ENCODE data around the gene PSMA5.

The PSMA5 gene

GRCh38 chr1:109441069-109441468 is 14.8 kb upstream of the PSMA5 start:
- in situ Hi-C loops (cut with HindIII; ENCODE audit: low pct_ligation_motif_present, low pct_unique_long_range_greater_than_20kb, low sequenced_read_pairs) = no loop called here
- no peak for DNase-seq

DNA sequence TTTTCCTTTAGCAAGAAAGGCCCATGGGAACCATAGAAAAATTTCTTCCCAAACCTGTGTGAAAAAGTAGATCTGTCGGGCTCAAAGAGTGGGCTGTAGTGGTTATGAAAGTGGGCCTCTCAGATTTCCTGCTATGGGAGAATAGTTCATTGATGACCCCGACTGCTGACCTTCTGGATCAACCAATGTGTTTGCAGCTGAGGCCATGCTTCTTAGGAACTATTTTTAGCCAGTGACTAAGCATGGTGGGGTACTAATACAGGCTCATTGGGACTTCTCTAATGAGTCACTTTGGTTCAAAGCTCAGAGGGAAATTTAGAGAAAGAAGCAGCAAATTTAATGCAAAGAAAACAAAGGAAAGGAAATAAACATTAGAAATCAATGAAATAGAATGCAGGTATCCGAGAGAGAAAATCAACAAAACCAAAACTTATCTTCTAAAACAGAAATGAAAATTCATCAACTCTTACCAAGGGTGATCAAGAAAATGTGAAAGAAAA is 12.6 kb upstream of the PSMA5 start:
- peak; percentile 55 for DNase-seq
- in situ Hi-C loops (cut with HindIII; ENCODE audit: low pct_ligation_motif_present, low pct_unique_long_range_greater_than_20kb, low sequenced_read_pairs) = no loop called here

DNA sequence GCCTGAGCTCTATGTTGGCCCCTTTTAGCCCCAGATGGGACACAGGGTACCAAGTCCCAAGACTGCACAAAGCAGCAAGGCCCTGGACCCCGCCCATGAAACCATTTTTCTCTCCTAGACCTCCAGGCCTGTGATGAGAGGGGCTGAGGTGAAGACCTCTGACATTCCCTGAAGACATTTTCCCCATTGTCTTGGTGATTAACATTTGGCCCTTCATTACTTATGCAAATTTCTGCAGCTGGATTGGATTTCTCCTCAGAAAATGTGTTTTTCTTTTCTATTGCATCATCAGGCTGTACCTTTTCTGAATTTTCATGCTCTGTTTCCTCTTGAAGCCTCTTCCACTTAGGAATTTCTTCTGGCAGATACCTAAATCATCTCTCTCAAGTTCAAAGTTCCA is 8.2 kb upstream of the PSMA5 start:
- in situ Hi-C loops (cut with HindIII; ENCODE audit: low pct_ligation_motif_present, low pct_unique_long_range_greater_than_20kb, low sequenced_read_pairs) = no loop called here
- DNase-seq = no peak

DNA sequence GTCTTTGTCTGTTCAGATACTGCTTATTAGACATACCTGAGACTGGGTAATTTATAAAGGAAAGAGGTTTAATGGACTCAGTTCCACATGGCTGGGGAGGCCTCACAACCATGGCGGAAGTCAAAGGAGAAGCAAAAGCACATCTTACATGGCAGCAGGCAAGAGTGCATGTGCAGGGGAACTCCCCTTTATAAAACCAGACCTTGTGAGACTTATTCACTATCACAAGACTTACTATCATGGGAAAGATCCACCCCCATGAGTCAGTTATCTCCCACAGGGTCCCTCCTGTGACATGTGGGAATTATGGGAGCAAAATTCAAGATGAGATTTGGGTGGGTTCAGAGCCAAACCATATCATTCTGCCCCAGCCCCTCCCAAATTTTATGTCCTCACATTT is 7.1 kb upstream of the PSMA5 start:
- in situ Hi-C loops (cut with HindIII; ENCODE audit: low pct_ligation_motif_present, low pct_unique_long_range_greater_than_20kb, low sequenced_read_pairs) = no loop called here
- no peak for DNase-seq

DNA sequence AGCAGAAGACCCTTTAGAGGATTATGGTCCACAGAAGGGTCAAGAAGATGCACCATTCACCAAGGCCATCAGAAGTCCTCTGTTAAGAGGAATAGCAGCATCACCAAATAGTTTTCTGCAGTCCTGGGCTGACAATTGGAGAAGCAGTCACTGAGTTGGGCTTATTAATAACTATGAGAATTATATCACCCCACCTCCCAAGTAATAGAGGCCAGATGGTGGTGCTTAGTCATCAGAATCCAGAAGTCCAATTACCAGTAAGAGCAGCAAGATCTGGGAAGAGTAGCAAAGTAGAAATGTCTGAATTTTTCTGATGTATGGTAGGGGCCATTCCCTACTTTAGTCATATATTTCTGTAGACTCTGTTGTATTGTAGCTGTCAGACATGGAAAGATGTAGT is 6.1 kb upstream of the PSMA5 start:
- DNase-seq = no peak
- in situ Hi-C loops (cut with HindIII; ENCODE audit: low pct_ligation_motif_present, low pct_unique_long_range_greater_than_20kb, low sequenced_read_pairs) = no loop called here

GRCh38 chr1:109427171-109427467 is 871 bp upstream of the PSMA5 start:
- in situ Hi-C loops (cut with HindIII; ENCODE audit: low pct_ligation_motif_present, low pct_unique_long_range_greater_than_20kb, low sequenced_read_pairs) = no loop called here
- DNase-seq = peak; percentile 15

DNA sequence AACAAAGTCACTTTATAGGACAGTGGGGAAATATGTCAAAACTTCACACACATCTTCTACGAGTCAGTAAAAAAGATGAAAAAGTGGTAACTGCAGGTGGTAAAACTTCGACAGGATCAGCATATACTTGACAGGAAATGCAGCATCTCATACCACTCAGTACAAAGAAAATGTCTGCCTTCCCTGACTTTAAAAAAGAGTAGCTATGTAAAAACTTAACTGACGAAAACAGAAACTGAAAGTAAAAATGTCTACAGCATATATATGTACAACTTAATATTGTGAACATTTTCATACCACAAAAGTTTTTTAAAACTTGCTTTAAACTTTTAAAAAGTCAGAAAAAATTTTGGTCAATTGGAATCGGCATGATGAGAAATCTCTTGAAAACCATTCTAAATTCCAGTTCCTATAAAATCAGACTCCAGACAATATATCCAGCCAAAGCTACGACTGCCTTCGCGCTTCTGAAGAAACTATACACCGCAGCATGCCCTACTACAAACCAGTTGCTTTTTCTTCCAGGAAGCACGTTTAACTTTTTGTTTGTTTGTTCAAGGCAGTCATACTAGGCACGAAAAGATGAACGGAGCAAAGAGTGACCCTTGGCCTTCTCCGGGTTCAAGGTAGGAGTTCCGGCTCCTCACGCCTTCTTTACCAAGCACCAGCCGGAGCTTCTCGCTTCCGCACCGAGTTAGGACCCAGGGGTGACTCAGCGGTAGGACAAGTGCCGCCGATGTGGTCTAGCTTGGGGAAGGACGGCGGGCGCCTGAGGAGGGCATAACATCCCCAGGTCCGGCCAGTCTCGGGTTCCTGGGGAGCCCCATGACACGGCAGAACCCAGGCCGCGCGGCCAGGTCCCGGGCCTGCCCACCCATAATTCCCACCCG is 612 bp downstream of the PSMA5 start:
- DNase-seq = peak; percentile 63
- in situ Hi-C loops (cut with HindIII; ENCODE audit: low pct_ligation_motif_present, low pct_unique_long_range_greater_than_20kb, low sequenced_read_pairs) = no loop called here

GRCh38 chr1:109423498-109423897 is 2.8 kb downstream of the PSMA5 start:
- in situ Hi-C loops (cut with HindIII; ENCODE audit: low pct_ligation_motif_present, low pct_unique_long_range_greater_than_20kb, low sequenced_read_pairs) = no loop called here
- DNase-seq = no peak

DNA sequence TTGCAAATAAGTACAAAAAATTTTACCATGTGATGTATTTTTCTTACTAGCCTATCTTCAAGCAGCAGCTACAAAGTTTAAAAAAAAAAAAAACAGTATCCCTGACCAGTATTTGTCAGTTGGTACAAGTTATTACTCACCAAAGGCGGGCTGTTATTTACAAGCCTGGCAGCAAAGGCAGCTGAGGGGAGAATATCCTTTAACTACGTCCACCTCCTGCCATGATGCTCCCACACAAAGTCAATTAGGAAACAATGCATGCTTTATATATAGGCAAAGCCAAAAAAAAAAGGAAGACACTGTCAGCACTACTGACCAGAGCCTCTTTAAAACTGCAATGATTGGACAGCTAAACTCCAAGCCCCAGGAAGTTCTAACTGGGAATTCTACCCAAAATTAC is 13.7 kb downstream of the PSMA5 start:
- in situ Hi-C loops (cut with HindIII; ENCODE audit: low pct_ligation_motif_present, low pct_unique_long_range_greater_than_20kb, low sequenced_read_pairs) = no loop called here
- DNase-seq = no peak

DNA sequence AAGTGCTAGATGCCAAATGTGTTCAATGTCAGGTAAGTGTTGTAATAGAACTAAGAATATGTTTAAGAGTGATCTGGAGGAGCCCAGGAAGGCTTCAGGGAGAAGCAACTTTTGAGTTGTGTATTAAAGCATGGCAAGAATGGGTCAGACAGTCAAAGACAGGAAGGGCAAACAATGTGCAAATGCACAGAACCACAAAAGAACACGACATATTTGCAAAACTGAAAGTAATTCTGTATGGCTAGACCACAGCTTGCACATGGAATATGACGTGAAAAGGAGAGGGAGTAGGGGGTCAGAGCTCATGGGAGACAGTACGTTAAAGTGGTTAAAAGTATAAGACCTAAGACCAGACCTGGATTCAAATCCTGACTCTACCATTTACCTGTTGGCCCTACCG is 21.4 kb downstream of the PSMA5 start:
- no peak for DNase-seq
- in situ Hi-C loops (cut with HindIII; ENCODE audit: low pct_ligation_motif_present, low pct_unique_long_range_greater_than_20kb, low sequenced_read_pairs) = no loop called here

DNA sequence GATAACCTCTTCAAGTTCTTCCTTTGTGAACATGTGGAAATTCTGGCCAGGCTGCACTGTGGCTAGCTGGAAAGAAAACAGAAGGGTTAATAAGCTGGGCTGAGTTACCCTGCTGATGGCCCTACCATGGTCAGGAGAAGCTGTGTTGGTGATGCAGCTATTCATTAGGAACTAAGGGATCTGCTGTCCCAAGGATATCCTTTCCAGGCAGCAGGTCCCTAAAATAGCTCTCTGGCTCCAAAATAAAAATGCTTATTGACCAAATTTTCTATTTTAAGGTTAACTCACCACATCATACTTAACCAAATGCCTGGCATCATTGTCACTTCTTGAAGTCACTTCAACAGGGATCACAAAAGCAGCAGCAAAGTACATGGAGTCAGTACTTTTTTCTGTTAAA is 24.2 kb downstream of the PSMA5 start:
- in situ Hi-C loops (cut with HindIII; ENCODE audit: low pct_ligation_motif_present, low pct_unique_long_range_greater_than_20kb, low sequenced_read_pairs) = no loop called here
- DNase-seq = no peak

DNA sequence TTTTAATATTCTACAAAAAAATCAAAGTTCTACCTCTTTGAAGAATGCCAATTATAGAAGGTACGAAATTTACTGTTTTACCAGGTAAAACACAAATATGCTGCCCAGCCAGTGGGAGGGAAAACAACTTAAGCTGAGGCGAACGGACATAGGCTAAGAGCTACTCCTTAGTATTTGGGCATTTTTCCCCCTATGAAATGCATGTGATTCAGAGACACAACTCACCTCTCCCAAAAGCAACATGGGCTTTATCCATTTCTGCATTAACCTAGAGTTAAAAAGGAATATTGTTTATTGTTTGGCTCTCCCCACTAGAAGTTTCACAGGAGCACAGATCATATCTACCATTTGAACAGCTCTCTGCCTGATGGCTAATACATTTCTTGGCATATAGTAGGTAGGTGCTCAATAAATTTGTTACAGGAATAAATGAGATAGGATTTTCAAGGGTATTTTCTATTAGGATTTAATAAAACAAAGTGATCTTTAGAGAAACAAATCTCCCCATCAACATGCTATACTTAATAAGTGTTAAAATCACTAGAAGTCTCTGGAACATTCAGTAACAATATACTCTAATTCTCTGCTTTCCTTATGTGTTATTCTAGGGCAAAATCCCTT is 26.1 kb downstream of the PSMA5 start:
- in situ Hi-C loops (cut with HindIII; ENCODE audit: low pct_ligation_motif_present, low pct_unique_long_range_greater_than_20kb, low sequenced_read_pairs) = no loop called here
- no peak for DNase-seq

DNA sequence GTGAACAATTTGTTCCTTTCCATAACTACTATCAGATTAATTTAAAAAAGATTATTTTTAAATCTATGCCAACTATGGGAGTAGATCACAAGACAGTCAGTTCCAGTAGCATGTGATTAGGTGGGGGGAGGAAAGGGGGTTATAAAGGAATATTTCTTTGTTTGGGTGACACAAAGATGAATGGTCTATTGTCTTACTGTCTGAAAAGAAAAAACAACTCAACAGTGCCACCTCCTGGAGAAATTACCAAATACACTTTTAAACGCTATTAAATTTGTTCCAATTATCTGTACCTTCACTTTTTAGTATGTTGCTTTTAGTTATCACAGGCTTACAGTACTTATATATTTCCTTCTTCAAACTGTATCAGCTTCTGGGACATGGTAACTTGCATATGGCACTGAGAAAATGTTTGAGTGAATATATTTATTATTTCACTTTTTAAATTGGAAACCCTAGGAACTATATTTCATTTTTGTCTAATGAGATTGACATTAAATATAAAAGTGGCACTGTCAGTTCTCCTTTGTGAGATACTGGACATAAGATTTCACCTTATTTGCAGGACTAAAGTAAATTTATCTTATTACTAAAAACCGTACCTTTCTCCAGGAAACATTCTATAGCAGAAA is 26.8 kb downstream of the PSMA5 start:
- in situ Hi-C loops (cut with HindIII; ENCODE audit: low pct_ligation_motif_present, low pct_unique_long_range_greater_than_20kb, low sequenced_read_pairs) = no loop called here
- peak; percentile 63 for DNase-seq

DNA sequence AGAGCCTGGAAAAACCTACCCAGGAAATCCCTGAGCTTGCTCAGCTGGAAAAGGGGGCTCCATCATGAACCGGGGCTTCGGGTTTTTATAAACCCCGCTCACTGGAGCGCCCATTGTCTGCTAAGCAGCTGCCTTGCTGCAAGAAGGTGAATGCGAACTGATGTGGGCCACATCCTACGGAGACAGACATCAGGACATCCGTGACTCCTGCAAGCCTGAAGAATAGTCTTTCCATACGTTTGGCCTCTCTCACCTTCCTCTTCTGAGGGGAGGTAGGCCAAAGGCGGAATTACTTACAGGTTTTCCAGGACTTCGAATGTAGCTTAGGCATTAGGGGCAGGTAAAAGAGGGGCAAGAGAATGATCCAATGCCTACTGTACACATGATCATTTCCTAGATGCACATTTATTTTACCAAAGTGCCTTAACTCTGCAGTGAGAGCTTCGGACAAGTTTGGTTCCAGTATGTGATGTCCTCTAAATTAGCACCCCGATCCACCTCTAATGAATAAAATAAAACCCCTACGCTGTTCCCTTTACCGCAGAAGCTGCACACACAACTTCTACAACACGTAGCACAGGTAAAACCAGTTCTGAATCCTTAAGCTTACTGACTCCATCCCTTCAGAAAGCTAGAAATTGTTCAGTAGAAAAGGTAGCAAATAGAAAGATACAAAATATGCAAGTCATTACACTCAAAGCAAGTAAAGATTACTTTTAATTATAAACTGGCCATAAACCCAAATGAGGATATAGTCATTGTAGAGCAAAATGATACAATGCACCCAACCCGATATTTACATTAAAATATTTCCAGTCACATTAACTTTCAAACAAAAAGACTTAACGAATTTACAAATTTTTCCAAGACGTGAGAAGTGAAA is 27.7 kb downstream of the PSMA5 start:
- DNase-seq = no peak
- in situ Hi-C loops (cut with HindIII; ENCODE audit: low pct_ligation_motif_present, low pct_unique_long_range_greater_than_20kb, low sequenced_read_pairs) = no loop called here

DNA sequence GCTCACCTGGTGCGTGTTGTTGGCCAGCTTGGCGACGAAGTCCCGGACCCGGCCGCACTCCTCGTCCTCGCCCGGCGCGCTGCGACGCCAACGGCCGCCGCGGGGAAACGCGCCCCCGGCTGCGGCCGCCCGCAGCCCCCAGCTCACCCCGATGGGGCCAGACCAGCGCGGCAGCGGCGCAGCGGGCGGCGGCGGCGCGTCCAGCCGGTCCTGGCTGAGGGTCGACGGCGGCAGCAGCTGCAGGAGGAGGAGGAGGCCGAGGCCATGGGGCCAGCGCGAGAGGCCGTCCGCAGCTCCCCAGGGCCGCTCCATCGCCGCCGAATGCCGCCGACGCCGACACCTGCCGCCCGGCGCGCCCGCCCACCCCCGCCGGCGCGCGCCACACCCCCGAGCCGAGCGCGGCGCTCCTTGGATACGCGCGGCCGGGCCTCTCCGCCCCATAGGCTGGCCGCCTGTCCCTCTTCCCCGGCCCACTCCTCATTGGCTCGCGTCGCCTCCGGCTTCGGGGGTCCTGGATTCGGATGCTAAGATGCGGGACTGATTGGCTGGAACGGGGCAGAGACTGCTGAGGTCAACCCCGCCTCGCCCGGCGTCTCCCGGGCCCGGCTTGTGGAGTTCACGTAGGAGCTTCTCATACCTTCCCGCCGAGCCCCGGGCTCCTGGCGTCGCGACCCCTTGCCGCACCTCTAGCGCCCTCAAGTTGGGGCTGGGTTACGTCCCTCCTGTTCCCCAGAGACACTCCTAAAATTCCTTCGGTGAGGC is 28.5 kb downstream of the PSMA5 start, which contains the start of gene SORT1:
TSS of gene SORT1 (minus strand) at position 338 of the 762 bp plus-strand sequence. CDS start at position 312, 26 bp downstream.
- peak; percentile 80 for DNase-seq
- in situ Hi-C loops (cut with HindIII; ENCODE audit: low pct_ligation_motif_present, low pct_unique_long_range_greater_than_20kb, low sequenced_read_pairs) = no loop called here

GRCh38 chr1:109396871-109397580 is 29.2 kb downstream of the PSMA5 start:
- peak; percentile 5 for DNase-seq
- in situ Hi-C loops (cut with HindIII; ENCODE audit: low pct_ligation_motif_present, low pct_unique_long_range_greater_than_20kb, low sequenced_read_pairs) = no loop called here

DNA sequence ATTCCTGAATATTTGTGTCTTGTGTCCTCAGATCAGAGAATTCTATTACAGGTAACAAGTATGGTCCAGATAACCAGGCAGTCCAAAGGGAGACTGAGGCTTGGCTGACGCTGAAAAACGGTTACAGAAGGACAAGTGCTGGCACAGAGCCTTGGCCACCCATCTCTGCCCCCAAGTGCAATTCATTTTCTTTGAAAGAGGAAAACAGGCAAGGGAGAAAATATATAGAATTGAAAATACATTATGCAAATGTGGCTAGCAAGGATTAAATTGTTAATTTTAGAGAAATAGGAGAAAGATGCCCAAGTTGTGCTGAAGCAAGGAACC is 29.8 kb downstream of the PSMA5 start:
- no peak for DNase-seq
- in situ Hi-C loops (cut with HindIII; ENCODE audit: low pct_ligation_motif_present, low pct_unique_long_range_greater_than_20kb, low sequenced_read_pairs) = no loop called here

Data from ACHN (cell line).